ENCODE measurements around the gene INPP1.

The INPP1 gene

DNA sequence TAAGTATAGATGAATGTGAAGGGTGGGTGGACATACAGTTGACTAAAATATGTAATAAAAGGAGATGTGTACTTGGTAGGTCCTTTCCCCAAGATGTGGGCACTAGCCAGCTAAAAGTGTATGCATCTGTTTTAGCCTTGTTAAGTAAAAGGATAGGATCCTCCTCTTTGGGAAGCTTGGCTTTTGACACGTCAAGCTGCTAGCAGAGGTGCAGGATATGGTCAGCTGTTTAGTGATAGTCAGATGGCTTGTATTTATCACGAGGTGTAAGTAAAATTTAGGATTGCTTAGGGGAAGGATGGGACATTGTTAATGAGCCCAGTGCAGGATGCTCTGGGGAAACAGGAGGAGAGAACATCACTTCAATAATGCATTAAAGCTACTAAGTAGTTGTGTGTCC lies 66.2 kb downstream of the INPP1 start:
- DNase-seq (ENCODE audit: low spot score) = no peak

GRCh38 chr2:190410166-190410565 lies 66.8 kb downstream of the INPP1 start:
- no peak for DNase-seq (ENCODE audit: low spot score)

DNA sequence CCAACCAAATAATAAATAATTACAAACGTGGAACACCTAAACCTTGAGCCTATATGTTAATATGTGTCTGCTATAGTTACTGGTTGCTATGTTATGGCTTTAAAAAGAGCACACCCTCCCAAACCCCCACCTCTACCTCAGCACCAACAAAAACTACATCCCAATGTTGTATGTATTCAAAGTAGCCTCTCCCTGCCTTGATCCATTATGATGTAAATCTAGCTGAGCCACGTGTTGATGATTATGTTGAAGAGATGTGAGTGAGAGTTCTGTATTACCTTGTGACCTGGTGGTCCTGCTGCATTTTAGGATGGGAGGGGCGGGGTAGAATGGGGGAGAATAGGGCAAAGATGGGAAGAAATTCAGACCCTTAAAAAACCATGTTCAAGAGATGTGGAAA lies 69.6 kb downstream of the INPP1 start:
- DNase-seq (ENCODE audit: low spot score) = no peak

GRCh38 chr2:190413421-190413820 lies 70.0 kb downstream of the INPP1 start:
- no peak for DNase-seq (ENCODE audit: low spot score)

DNA sequence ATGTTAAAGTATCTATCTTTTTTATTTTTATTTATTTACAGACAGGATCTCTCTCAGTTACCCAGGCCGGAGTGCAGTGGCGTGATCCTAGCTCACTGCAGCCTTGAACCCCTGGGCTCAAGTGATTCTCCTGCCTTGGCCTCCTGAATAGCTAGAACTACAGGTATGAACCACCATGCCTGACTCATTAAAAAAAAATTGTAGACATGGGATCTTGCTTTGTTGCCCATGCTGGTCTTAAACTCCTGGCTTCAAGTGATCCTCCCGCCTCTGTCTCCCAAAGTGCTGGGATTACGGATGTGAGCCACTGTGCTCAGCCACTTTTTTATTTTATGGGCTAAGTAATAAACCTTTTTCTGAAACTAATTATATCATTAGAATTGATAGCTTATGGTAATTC lies 71.9 kb downstream of the INPP1 start:
- DNase-seq (ENCODE audit: low spot score) = no peak

- DNase-seq (ENCODE audit: low spot score) = no peak
These were observed 72.7 kb downstream of the INPP1 start for GRCh38 chr2:190415794-190416775.

DNA sequence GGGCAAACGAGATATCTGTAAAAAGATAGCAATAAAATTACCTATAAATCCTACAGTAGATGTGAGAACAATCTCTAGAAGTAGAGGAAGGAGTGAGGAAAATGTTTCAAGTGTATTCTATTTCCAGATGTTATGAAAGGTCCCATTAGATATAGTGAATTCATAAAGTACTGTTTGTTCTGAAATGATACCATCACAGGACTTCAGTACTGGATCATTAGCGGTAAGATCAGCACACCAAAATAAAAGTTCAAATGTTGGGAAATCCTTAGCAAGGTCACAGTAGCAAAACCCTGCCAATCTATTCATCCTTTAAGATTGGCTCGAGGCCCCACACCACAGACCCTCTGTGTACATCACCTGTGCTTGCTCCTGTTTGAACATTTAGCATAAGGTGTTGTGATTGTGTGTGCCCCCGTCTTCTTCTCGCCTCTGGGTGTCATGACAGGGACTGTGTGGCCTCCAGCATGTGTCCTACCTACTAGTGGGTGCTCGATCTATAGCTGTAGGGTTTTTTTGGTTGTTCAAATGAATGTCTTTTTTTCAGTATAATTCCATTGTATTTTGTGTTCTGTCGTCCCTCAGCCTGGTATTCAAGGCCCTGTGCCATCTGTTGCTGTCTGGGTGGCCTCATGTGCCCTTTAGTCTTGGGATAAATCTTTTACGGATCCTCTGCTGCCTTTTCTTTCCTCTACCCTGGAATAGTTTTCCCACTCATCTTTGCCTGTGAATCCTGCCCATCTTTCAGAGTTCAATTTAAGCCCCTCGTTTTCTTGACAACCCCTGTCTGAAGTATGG lies 73.9 kb downstream of the INPP1 start:
- DNase-seq (ENCODE audit: low spot score) = no peak

DNA sequence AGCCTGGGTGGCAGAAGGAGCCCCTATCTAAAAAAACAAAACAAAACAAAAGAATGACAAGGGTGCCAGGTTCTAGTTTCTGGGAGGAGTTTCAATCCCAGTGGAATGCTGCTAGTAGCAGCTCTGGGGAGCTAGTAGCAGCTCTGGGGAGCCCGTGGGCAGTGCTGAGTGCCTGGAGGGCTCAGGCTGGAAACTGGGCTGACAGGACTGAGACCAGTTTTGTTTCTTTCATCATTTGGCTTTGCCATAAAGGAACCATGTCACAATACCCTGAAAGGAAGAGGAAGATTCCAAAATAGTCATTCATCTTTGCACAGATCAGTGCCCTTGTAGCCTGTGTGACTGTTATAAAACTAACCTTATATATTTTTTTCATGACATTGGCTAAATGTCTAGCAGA lies 75.3 kb downstream of the INPP1 start:
- no peak for DNase-seq (ENCODE audit: low spot score)

DNA sequence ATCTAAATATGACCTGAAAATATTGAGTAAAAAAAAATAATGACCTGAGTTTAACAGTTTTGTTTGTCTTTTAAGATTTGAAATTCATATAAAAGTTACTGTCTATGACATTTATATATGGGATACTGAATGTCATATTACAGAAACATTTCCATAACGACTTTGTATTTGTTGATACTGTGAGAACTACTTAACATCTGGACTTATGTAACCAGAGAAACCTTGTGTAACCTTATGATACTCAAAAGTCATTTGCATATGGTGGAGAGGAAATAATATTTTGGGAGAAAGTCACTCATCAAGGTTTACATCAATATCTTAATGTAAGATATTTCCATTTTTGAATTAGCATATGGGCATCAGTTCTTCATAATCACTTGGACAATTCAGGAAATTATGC lies 77.4 kb downstream of the INPP1 start:
- no peak for DNase-seq (ENCODE audit: low spot score)
